Uterus (tissue), 4 donors: ENCODE measurements around the gene MZT2B. TPM values are rescaled to one million over a fixed set of nuclear protein-coding genes. Genes with fewer than 3 reads are reported as not detected.
"Not testable (repeated sequence)": the region's sequence is repeated elsewhere in the genome, so short reads cannot be mapped to it uniquely, and the experiment has no call there.

Experiments used
- DNase-seq, 2 donors: peaks; one replicate each; pipeline ENCODE4 v3.0.0-alpha.2; 2019 to 2020
- H3K27ac ChIP-seq, 2 donors: fragments of 200-600 bp; sonication (generic); 1 replicate in 1 of 2; 2 replicates in 1 of 2; pipeline ENCODE4 v1.5.1; 2016 to 2018
- H3K27me3 ChIP-seq, 2 donors: fragments of 200-600 bp; sonication (generic); one replicate each; pipeline ENCODE4 v1.5.1; 2018 to 2019; ENCODE audit warnings: control low read depth in 1 of 2
- H3K36me3 ChIP-seq, 2 donors: fragments of 200-600 bp; sonication (generic); one replicate each; pipeline ENCODE4 v1.5.1; 2019; ENCODE audit warnings: control low read depth in 1 of 2
- H3K4me1 ChIP-seq, 2 donors: fragments of 200-600 bp; sonication (generic); one replicate each; pipeline ENCODE4 v1.5.1; 2018 to 2019; ENCODE audit warnings: control low read depth in 1 of 2
- H3K4me3 ChIP-seq, 2 donors: fragments of 200-600 bp; sonication (generic); 1 replicate in 1 of 2; 2 replicates in 1 of 2; pipeline ENCODE4 v1.5.1; 2018 to 2019; ENCODE audit warnings: mild to moderate bottlenecking in 1 of 2
- H3K9me3 ChIP-seq, 2 donors: fragments of 200-600 bp; sonication (generic); one replicate each; pipeline ENCODE4 v1.5.1; 2019; ENCODE audit warnings: control low read depth in 1 of 2
- POLR2A ChIP-seq, 2 donors: fragments of 450-650 bp; IDR thresholded peaks; one replicate each; pipeline ENCODE4 v1.6.1; 2016; ENCODE audit warnings: antibody characterized with exemption in 2 of 2, mild to moderate bottlenecking in 1 of 2, moderate library complexity in 1 of 2
- intact Hi-C: fragments of 100-400 bp; cut with DNase I; formaldehyde crosslinking; loops from one replicate; pipeline ENCODE4 v1.15.1; 2023; ENCODE audit warnings: low total_unique reads
- total RNA-seq, 4 donors: library from RNA; depleted of rRNA in 3 of 4; stranded (reverse); fragments of >200 nt in 3 of 4; gene quantifications; one replicate each; pipeline versions ENCODE4 v1.1.0 to v1.2.4, GENCODE V29; 2014 to 2023
- TF ChIP-seq, protein P1 (sequence below), 4 experiments: fragments of 200-600 bp in 2 of 4; fragments of 450-650 bp in 2 of 4; sonication (generic) in 2 of 4; IDR thresholded peaks; one replicate each; pipeline ENCODE4 v1.5.1; 2016 to 2019; ENCODE audit warnings: antibody characterized with exemption in 4 of 4, mild to moderate bottlenecking in 2 of 4, moderate library complexity in 1 of 4
- donor health status: DM: yes; HTN: yes; CAD: no.

Gene MZT2B
- total RNA-seq: 100 to 1,000 TPM in 3 of 4 donors, 10 to 100 TPM in 1; 67.3 to 790 (median 231) TPM

DNA sequence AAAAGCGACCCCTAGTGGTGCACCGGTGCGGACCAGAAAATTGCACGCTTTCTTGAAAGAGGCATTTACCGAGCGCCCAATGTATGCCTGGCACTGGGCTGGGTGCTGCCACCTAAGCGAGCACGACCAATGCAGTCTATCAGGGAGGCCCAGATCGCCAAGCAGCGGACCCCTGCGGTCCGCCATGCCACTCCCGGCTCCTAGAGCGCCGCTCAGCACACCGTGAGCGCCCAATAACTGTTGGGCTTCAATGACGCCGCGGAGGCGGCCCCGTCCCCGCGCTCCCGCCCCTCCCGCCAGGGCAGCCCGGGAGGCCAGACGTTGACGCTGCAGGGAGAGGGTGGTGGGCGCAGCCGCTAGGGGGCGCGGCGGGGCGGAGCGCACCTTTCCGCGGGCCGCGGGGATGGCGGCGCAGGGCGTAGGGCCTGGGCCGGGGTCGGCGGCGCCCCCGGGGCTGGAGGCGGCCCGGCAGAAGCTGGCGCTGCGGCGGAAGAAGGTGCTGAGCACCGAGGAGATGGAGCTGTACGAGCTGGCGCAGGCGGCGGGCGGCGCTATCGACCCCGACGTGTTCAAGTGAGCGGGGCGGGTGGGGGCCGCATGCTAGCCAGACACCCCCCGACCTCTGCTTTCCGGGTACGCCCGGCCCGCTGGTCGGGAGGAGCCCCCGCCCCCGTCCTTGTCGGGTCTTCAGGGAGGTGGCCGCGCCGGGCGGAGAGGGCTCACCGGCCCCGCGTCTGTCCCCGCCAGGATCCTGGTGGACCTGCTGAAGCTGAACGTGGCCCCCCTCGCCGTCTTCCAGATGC lies at the start of gene MZT2B:
Gene MZT2B (plus strand): TSS at position 383 of the 803 bp plus-strand sequence. CDS start 21 bp downstream, at position 404.
- peak within 1 kb of the TSS; percentile 84 to 100 for H3K4me3 ChIP-seq
- TF ChIP-seq, protein P1, sequence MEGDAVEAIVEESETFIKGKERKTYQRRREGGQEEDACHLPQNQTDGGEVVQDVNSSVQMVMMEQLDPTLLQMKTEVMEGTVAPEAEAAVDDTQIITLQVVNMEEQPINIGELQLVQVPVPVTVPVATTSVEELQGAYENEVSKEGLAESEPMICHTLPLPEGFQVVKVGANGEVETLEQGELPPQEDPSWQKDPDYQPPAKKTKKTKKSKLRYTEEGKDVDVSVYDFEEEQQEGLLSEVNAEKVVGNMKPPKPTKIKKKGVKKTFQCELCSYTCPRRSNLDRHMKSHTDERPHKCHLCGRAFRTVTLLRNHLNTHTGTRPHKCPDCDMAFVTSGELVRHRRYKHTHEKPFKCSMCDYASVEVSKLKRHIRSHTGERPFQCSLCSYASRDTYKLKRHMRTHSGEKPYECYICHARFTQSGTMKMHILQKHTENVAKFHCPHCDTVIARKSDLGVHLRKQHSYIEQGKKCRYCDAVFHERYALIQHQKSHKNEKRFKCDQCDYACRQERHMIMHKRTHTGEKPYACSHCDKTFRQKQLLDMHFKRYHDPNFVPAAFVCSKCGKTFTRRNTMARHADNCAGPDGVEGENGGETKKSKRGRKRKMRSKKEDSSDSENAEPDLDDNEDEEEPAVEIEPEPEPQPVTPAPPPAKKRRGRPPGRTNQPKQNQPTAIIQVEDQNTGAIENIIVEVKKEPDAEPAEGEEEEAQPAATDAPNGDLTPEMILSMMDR (IDR thresholded peaks at IDR 0.05): peak; percentile 60 to 94 (median 88)
- TF ChIP-seq POLR2A (IDR thresholded peaks at IDR 0.05): peak in 1 of 2 donors; percentile 68
- DNase-seq: peak; percentile 83 to 88
- H3K4me1 ChIP-seq: peaks cover 0 to 11% of the 10 kb centered on the region in 2 donors
- intact Hi-C loops: loop anchor here (10.0 kb wide), 1 partner anchor 153 kb away; no protein-coding TSS in a partner anchor
- H3K36me3 ChIP-seq, H3K27me3 ChIP-seq, H3K9me3 ChIP-seq: not testable (repeated sequence)
- H3K27ac ChIP-seq: peak within 1 kb of the TSS; percentile 92 to 95

GRCh38 chr2:130135692-130136541 lies 46.1 kb upstream of the MZT2B start:
- Histone ChIP-seq H3K9me3 (no peaks in the 10 kb centered on the region), H3K4me3 (no peak overlapping the region), H3K27ac (no peak overlapping the region), H3K4me1 (no peaks in the 10 kb centered on the region), H3K36me3 (no peaks in the 10 kb centered on the region), H3K27me3 (no peaks in the 10 kb centered on the region)
- no peak for DNase-seq
- intact Hi-C loops: no loop called here
- no peak for TF ChIP-seq POLR2A (IDR thresholded peaks at IDR 0.05)
- TF ChIP-seq, protein P1 (IDR thresholded peaks at IDR 0.05): no peak

- H3K9me3 ChIP-seq, DNase-seq, H3K36me3 ChIP-seq, H3K4me3 ChIP-seq, H3K4me1 ChIP-seq, H3K27me3 ChIP-seq, intact Hi-C loops, H3K27ac ChIP-seq: not testable (repeated sequence)
These were observed 45.5 kb upstream of the MZT2B start for GRCh38 chr2:130136546-130136945.

- DNase-seq, intact Hi-C loops: not testable (repeated sequence)
These were observed 44.9 kb upstream of the MZT2B start for GRCh38 chr2:130137118-130137517.

GRCh38 chr2:130138326-130138725 lies 43.7 kb upstream of the MZT2B start:
- DNase-seq, H3K27ac ChIP-seq, H3K36me3 ChIP-seq, H3K4me3 ChIP-seq, H3K9me3 ChIP-seq, intact Hi-C loops, H3K4me1 ChIP-seq, H3K27me3 ChIP-seq: not testable (repeated sequence)

More at GRCh38 chr2:130137118-130137517, 44.9 kb upstream of the MZT2B start:
- H3K9me3 ChIP-seq, H3K4me3 ChIP-seq, H3K4me1 ChIP-seq, H3K27ac ChIP-seq, H3K36me3 ChIP-seq, H3K27me3 ChIP-seq: not testable (repeated sequence)

DNA sequence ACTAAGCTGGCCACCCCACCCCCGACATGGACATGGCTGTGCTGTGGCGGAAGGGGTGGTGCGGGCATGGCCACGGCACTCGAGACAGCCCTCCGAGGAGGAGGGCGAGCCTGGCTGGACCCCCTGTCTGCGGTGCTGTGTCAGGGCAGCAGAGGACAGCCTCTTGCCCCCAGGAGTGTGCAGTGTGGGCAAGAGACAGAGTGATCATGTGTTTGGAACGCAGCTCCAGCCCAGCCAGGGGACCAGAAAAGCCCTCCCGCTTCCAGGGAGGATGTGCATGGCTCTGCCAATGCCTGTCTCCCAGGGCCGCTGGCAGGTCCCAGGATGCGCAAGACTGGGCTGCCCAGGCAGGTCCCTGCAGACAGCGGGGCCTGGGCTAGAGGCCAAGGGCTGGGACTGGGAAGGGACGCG lies 43.2 kb upstream of the MZT2B start:
- H3K36me3 ChIP-seq, H3K27ac ChIP-seq, H3K4me3 ChIP-seq, H3K4me1 ChIP-seq, H3K27me3 ChIP-seq, intact Hi-C loops, H3K9me3 ChIP-seq, DNase-seq: not testable (repeated sequence)

GRCh38 chr2:130139331-130140280 lies 42.5 kb upstream of the MZT2B start:
- H3K27me3 ChIP-seq, H3K4me3 ChIP-seq, intact Hi-C loops, H3K36me3 ChIP-seq, H3K27ac ChIP-seq, H3K4me1 ChIP-seq, DNase-seq, H3K9me3 ChIP-seq: not testable (repeated sequence)

- not testable (repeated sequence) for DNase-seq
These were observed 41.5 kb upstream of the MZT2B start for GRCh38 chr2:130140516-130140915.

GRCh38 chr2:130141002-130141401 lies 41.1 kb upstream of the MZT2B start:
- DNase-seq, H3K27me3 ChIP-seq, H3K36me3 ChIP-seq, H3K4me3 ChIP-seq, H3K4me1 ChIP-seq, intact Hi-C loops, H3K9me3 ChIP-seq, H3K27ac ChIP-seq: not testable (repeated sequence)

More at GRCh38 chr2:130140516-130140915, 41.5 kb upstream of the MZT2B start:
- H3K4me3 ChIP-seq, H3K9me3 ChIP-seq, H3K27ac ChIP-seq, H3K36me3 ChIP-seq, intact Hi-C loops, H3K4me1 ChIP-seq, H3K27me3 ChIP-seq: not testable (repeated sequence)
